ENCODE measurements around the gene PTPRT. TPM values are rescaled to one million over a fixed set of nuclear protein-coding genes. Genes with fewer than 3 reads are reported as not detected.

The PTPRT gene
- total and polyA plus RNA-seq, 12 donors, result 0.05 to 0.34 (median 0.16) TPM; not detected in 1

DNA sequence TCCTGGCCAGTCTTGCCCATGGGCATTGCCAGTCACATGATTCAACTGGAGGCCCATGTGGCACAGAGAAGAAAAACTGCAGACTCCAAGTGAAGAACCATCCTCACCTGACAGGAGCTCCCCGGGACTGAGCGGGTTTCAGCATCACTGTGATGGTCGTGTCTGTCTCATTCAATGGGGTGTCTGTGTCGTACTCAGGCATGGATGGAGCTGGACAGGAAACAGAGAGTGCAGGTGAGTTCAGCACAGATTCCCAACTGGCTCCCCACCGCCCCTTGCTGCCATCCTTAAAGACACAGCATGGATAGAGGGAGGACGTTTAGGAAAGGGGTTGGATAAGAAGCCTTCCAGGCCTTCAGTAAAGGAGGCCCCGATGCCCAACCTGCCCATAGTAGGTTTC lies 839.2 kb downstream of the PTPRT start:
- WGBS, 4 donors, result 73 to 82% (median 81%) methylated on average over 1 to 7 of the region's 7 CpGs
- Histone ChIP-seq H3K27ac (no peak overlapping the region), H3K9me3 (replicated peaks in 1 of 3) (no peaks in the 10 kb centered on the region), H3K36me3 (replicated peaks in 1 of 2) (no peaks in the 10 kb centered on the region), H3K4me1 (replicated peaks in 1 of 2) (no peaks in the 10 kb centered on the region), H3K4me3 (no peak overlapping the region), H3K27me3 (no peaks in the 10 kb centered on the region)
- intact Hi-C loops (cut with DNase I), result no loop called here
- no peak for TF ChIP-seq POLR2A (IDR thresholded peaks at IDR 0.05)
- TF ChIP-seq, protein P1, sequence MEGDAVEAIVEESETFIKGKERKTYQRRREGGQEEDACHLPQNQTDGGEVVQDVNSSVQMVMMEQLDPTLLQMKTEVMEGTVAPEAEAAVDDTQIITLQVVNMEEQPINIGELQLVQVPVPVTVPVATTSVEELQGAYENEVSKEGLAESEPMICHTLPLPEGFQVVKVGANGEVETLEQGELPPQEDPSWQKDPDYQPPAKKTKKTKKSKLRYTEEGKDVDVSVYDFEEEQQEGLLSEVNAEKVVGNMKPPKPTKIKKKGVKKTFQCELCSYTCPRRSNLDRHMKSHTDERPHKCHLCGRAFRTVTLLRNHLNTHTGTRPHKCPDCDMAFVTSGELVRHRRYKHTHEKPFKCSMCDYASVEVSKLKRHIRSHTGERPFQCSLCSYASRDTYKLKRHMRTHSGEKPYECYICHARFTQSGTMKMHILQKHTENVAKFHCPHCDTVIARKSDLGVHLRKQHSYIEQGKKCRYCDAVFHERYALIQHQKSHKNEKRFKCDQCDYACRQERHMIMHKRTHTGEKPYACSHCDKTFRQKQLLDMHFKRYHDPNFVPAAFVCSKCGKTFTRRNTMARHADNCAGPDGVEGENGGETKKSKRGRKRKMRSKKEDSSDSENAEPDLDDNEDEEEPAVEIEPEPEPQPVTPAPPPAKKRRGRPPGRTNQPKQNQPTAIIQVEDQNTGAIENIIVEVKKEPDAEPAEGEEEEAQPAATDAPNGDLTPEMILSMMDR (IDR thresholded peaks at IDR 0.05), result no peak
- no peak for DNase-seq

DNA sequence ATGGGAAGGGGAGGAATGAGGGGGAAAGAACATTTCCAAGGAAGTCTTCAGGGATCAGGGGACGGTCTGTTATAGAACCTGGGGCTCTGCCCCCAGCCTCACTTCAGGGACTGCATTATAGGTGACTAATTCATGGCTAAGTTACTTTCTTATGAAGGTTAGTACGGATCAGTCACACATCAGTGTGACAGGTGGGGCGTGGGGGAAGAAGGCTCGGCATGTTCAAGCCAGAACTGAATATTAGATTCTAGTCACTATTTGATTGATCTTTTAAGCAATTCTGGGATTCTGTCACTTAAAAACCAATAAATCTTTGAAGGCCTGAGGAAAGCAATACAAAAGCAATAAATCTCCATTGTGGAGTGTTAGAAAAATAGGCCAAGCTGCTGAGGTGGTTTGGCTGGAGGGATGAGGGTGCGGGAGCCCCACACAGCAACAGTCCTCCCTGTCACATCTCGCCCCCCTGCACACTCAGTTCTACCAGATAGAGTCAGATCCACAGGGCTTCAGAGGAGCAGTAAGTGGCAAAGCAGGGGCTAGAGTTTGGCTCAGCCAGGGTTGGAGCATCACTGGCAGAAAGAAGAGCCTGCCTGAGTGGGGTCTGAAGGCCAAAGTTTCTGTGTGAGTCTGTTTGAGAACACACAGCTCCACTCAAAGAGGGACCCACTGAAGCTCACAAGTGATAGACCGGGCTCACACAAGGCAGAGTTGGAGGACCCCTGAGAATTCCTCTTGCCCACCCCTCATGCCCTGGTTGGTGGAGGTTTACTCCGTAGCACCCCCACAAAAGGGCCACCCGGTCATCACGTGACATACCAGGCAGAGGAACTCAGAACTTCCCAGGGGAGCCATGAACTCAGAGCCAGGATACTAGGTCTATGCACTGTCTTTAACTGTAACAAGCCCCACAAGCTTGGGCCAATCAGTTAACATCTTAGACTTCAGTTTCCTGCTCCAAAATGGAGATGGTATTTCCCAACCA lies 843.2 kb downstream of the PTPRT start:
- Histone ChIP-seq H3K36me3 (replicated peaks in 1 of 2) (no peaks in the 10 kb centered on the region), H3K27ac (no peak overlapping the region), H3K9me3 (replicated peaks in 1 of 3) (no peaks in the 10 kb centered on the region), H3K4me3 (no peak overlapping the region), H3K27me3 (no peaks in the 10 kb centered on the region), H3K4me1 (replicated peaks in 1 of 2) (no peaks in the 10 kb centered on the region)
- TF ChIP-seq, protein P1 (IDR thresholded peaks at IDR 0.05), result no peak
- TF ChIP-seq POLR2A (IDR thresholded peaks at IDR 0.05), result no peak
- WGBS, 4 donors, result 89 to 95% (median 91%) methylated on average over 7 to 10 of the region's 10 CpGs
- no peak for DNase-seq
- intact Hi-C loops (cut with DNase I), result no loop called here

DNA sequence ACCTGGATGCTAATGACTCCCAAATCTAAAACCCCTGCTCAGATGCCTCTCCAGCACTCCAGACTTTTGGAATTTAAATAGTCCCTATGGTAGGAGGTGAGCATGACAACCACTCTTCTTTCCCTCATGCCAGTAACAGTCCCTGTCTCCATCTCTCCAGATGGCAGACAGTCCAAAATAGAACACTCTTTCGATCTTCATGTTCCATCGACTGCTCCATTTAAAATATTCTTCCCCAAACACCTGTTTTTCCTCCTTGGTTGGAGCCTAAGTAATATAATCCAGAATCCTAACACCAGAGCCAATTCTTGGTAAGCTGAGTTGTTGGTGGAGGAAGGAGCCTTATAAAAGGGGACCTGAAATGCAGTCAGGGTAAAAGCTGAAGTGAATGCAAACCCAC lies 848.1 kb downstream of the PTPRT start:
- Histone ChIP-seq H3K36me3 (replicated peaks in 1 of 2) (no peaks in the 10 kb centered on the region), H3K4me3 (no peak overlapping the region), H3K4me1 (replicated peaks in 1 of 2) (no peaks in the 10 kb centered on the region), H3K9me3 (replicated peaks in 1 of 3) (no peaks in the 10 kb centered on the region), H3K27ac (no peak overlapping the region), H3K27me3 (no peaks in the 10 kb centered on the region)
- intact Hi-C loops (cut with DNase I), result no loop called here
- 75 to 93% (median 88%) methylated on average over 2 of the region's 2 CpGs for WGBS, 4 donors
- no peak for DNase-seq
- TF ChIP-seq, protein P1 (IDR thresholded peaks at IDR 0.05), result no peak
- TF ChIP-seq POLR2A (IDR thresholded peaks at IDR 0.05), result no peak

DNA sequence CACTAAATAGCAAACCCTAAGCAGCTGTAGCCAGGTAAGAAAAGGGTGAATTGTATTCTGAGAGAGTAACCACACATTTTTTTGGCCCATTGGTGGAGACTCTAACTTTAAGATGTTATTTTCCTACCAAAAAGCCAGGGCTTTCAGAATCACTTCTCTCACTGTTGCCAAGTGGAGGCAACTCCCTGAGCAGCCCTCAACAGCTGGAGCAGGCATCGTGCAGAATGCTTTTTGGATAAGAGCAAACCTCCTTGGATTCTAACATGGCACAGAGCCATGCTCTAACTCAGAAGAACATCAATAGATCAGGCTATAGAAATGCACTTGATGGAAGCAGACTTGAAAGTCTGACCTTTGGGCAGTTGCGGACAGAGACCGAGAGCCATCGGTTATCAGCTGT lies 849.3 kb downstream of the PTPRT start:
- intact Hi-C loops (cut with DNase I), result no loop called here
- TF ChIP-seq, protein P1 (IDR thresholded peaks at IDR 0.05), result no peak
- no peak for TF ChIP-seq POLR2A (IDR thresholded peaks at IDR 0.05)

More for the DNA sequence above, 849.3 kb downstream of the PTPRT start:
- Histone ChIP-seq H3K36me3 (replicated peaks in 1 of 2) (no peaks in the 10 kb centered on the region), H3K27ac (no peak overlapping the region), H3K4me1 (replicated peaks in 1 of 2) (no peaks in the 10 kb centered on the region), H3K27me3 (no peaks in the 10 kb centered on the region), H3K4me3 (no peak overlapping the region), H3K9me3 (replicated peaks in 1 of 3) (no peaks in the 10 kb centered on the region)
- 85 to 93% (median 89%) methylated on average over 4 of the region's 4 CpGs for WGBS, 4 donors
- no peak for DNase-seq
